Lower leg skin (tissue), 3 donors: ENCODE results near the gene PMS1.

Experiments used
- POLR2A ChIP-seq, 2 donors: fragments of 450-650 bp; IDR thresholded peaks; one replicate each; pipeline ENCODE4 v1.6.1; 2016 to 2017; ENCODE audit warnings: antibody characterized with exemption in 2 of 2, mild to moderate bottlenecking in 1 of 2, moderate library complexity in 1 of 2
- TF ChIP-seq, protein P1 (sequence below), 3 donors: fragments of 450-650 bp; IDR thresholded peaks; one replicate each; pipeline ENCODE4 v1.5.1; 2016; ENCODE audit warnings: antibody characterized with exemption in 3 of 3, mild to moderate bottlenecking in 3 of 3, moderate library complexity in 2 of 3

DNA sequence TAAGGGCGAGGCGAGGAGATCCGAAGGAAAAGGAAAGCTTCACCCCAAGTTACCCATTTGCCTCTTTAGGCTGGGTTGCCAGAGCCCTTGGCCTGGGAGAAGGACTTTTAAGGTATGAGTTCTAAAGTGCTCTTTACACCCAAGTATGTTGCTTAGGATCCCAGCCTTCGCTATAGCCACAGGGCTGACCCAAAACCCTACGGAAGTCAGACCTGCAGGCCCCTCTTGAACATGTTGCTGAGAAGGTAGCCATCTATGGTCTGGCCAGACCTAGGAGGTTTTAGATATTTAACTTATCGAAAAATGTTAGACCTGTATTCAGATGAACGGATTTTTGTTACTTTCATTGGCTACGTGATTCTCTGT lies 95.4 kb downstream of the PMS1 start:
- TF ChIP-seq, protein P1, sequence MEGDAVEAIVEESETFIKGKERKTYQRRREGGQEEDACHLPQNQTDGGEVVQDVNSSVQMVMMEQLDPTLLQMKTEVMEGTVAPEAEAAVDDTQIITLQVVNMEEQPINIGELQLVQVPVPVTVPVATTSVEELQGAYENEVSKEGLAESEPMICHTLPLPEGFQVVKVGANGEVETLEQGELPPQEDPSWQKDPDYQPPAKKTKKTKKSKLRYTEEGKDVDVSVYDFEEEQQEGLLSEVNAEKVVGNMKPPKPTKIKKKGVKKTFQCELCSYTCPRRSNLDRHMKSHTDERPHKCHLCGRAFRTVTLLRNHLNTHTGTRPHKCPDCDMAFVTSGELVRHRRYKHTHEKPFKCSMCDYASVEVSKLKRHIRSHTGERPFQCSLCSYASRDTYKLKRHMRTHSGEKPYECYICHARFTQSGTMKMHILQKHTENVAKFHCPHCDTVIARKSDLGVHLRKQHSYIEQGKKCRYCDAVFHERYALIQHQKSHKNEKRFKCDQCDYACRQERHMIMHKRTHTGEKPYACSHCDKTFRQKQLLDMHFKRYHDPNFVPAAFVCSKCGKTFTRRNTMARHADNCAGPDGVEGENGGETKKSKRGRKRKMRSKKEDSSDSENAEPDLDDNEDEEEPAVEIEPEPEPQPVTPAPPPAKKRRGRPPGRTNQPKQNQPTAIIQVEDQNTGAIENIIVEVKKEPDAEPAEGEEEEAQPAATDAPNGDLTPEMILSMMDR (IDR thresholded peaks at IDR 0.05): no peak
- no peak for TF ChIP-seq POLR2A (IDR thresholded peaks at IDR 0.05)
